Thyroid gland (tissue), 4 donors: ENCODE data around the gene DNER. TPM values are rescaled to one million over a fixed set of nuclear protein-coding genes. Genes with fewer than 3 reads are reported as not detected.
"Not testable (repeated sequence)": the region's sequence is repeated elsewhere in the genome, so short reads cannot be mapped to it uniquely, and the experiment has no call there.

Experiments
- DNase-seq, 2 donors: peaks; one replicate each; pipeline ENCODE4 v3.0.0-alpha.2; 2019
- H3K27ac ChIP-seq, 3 donors: fragments of 200-600 bp; sonication (generic); 1 replicate in 2 of 3; 2 replicates in 1 of 3; pipeline ENCODE4 v1.5.1; 2016 to 2019; ENCODE audit warnings: mild to moderate bottlenecking in 1 of 3, moderate library complexity in 1 of 3
- H3K27me3 ChIP-seq: fragments of 200-600 bp; sonication (generic); one replicate; pipeline ENCODE4 v1.5.1; 2019
- H3K36me3 ChIP-seq, 2 donors: fragments of 200-600 bp; sonication (generic); one replicate each; pipeline ENCODE4 v1.5.1; 2016 to 2019
- H3K4me1 ChIP-seq, 2 donors: fragments of 200-600 bp; sonication (generic); one replicate each; pipeline ENCODE4 v1.5.1; 2017 to 2019
- H3K4me3 ChIP-seq, 3 donors: fragments of 200-600 bp; sonication (generic); replicated peaks in 1 of 3; 1 replicate in 2 of 3; 2 replicates in 1 of 3; pipeline ENCODE4 v1.5.1; 2016; ENCODE audit warnings: mild to moderate bottlenecking in 1 of 3
- H3K9me3 ChIP-seq: fragments of 200-600 bp; sonication (generic); one replicate; pipeline ENCODE4 v1.5.1; 2017
- POLR2A ChIP-seq, 2 donors: fragments of 450-650 bp; IDR thresholded peaks; one replicate each; pipeline ENCODE4 v1.6.1; 2017; ENCODE audit warnings: antibody characterized with exemption in 2 of 2, mild to moderate bottlenecking in 2 of 2, moderate library complexity in 1 of 2
- WGBS, 2 donors: methylation state at CpG; one replicate each; pipeline ENCODE4 v1.1.5; 2017; 5-methylcytosine and 5-hydroxymethylcytosine counted together
- intact Hi-C: fragments of 100-400 bp; cut with DNase I; formaldehyde crosslinking; loops from one replicate; pipeline ENCODE4 v1.15.1; 2023
- total RNA-seq, 4 donors: library from RNA; depleted of rRNA; stranded (reverse); fragments of >200 nt; gene quantifications; one replicate each; pipeline ENCODE4 v1.2.3, GENCODE V29; 2016
- TF ChIP-seq, protein P1 (sequence below), 6 experiments: fragments of 200-600 bp in 3 of 6; fragments of 450-650 bp in 3 of 6; sonication (generic) in 3 of 6; IDR thresholded peaks; one replicate each; pipeline ENCODE4 v1.5.1; 2016 to 2019; ENCODE audit warnings: antibody characterized with exemption in 6 of 6, mild to moderate bottlenecking in 2 of 6, inconsistent platforms in 1 of 6, moderate library complexity in 1 of 6

DNER gene
- total RNA-seq, 4 donors from 2014 or later = 0.13 to 0.93 (median 0.42) TPM; not detected in 1

DNA sequence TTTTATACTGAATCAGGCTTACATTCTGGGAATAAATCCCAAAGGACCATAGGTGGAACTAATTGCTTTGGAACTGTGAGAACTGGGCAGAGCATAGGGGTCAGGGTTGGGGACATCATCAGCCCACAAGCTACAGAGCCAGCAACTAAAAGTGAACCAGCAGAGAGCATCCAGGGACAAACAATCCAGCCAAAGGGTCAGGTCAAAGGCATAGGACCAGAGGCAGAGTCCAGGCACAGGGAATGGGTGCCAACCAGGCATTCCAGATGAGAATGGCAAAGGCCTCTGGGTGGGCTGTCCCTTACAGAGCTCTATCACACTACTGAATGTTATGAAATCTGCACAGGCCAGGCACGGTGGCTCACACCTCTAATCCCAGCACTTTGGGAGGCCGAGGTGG, 12.3 kb upstream of the DNER start:
- no peaks in the 10 kb centered on the region for H3K27me3 ChIP-seq

DNA sequence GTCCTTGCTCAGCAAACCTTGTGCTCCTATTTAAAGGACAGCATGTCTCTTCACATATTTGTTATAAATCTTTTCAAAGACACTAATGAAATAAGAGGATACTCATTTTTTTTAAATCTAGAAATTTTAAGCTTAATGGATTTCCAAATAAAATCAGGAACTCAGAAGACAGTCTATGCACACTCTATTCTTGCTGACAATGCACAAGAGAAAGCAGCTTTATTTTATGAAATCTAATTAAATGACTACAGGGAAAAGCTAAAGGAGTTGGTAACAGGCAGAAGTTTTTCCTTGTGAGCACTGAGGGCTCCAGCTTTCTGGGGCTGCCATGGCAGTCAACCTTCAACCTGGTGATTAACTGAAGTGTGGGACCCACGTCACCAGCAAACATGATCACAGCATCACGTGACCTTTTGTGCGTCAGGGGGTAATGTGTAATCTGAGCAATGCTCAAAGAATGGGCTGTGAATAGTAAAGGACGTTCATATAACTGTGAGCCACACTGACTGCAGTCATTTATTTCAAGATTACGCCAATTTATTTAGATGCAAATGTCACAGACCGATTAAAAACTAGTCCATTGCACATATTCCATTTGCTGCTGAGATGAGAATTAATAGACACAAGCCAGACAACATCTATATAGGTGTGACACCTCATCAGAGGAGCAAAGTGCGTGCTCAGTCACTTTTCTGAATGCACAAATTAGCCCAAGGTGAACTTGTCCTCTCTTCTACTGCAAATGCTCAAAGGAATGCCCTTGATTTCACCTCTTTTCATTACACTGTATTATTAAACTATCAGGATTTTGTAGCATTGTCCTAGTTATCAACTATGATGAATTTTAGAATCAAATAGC, 11.6 kb upstream of the DNER start:
- Histone ChIP-seq H3K4me3 (no peak overlapping the region), H3K27ac (no peak overlapping the region), H3K27me3 (no peaks in the 10 kb centered on the region), H3K4me1 (no peaks in the 10 kb centered on the region), H3K9me3 (no peaks in the 10 kb centered on the region), H3K36me3 (no peaks in the 10 kb centered on the region)
- DNase-seq = no peak
- intact Hi-C loops = no loop called here
- TF ChIP-seq, protein P1, sequence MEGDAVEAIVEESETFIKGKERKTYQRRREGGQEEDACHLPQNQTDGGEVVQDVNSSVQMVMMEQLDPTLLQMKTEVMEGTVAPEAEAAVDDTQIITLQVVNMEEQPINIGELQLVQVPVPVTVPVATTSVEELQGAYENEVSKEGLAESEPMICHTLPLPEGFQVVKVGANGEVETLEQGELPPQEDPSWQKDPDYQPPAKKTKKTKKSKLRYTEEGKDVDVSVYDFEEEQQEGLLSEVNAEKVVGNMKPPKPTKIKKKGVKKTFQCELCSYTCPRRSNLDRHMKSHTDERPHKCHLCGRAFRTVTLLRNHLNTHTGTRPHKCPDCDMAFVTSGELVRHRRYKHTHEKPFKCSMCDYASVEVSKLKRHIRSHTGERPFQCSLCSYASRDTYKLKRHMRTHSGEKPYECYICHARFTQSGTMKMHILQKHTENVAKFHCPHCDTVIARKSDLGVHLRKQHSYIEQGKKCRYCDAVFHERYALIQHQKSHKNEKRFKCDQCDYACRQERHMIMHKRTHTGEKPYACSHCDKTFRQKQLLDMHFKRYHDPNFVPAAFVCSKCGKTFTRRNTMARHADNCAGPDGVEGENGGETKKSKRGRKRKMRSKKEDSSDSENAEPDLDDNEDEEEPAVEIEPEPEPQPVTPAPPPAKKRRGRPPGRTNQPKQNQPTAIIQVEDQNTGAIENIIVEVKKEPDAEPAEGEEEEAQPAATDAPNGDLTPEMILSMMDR (IDR thresholded peaks at IDR 0.05) = no peak
- TF ChIP-seq POLR2A (IDR thresholded peaks at IDR 0.05) = no peak
- WGBS, 2 donors = 75 to 78% methylated on average over 7 of the region's 7 CpGs

More for the DNA sequence above, 12.3 kb upstream of the DNER start:
- H3K27ac ChIP-seq = no peak overlapping the region
- no peak overlapping the region for H3K4me3 ChIP-seq
- no peaks in the 10 kb centered on the region for H3K36me3 ChIP-seq
- WGBS, 2 donors = 90% methylated on average over 2 of the region's 2 CpGs; no CpG with 5 or more reads in 1 of the 2 donors
- DNase-seq = no peak
- no peaks in the 10 kb centered on the region for H3K4me1 ChIP-seq
- intact Hi-C loops = no loop called here
- H3K9me3 ChIP-seq = no peaks in the 10 kb centered on the region
- no peak for TF ChIP-seq POLR2A (IDR thresholded peaks at IDR 0.05)
- TF ChIP-seq, protein P1 (IDR thresholded peaks at IDR 0.05) = no peak

DNA sequence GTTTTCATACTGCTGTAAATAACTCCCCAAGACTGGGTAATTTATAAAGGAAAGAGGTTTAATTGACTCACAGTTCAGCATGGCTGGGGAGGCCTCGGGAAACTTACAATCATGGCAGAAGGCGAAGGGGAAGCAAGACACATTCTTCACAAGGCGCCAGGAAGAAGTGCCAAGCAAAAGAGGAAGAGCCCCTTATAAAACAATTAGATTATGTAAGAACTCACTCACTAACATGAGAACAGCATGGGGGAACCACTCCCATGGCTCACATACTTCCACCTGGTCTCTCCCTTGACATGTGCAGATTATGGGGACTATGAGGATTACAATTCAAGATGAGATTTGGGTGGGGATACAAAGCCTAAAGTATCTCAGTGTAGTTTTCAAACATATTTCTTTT, 8.8 kb upstream of the DNER start:
- H3K4me3 ChIP-seq, H3K36me3 ChIP-seq, H3K4me1 ChIP-seq, H3K27ac ChIP-seq, DNase-seq, intact Hi-C loops, H3K9me3 ChIP-seq, H3K27me3 ChIP-seq: not testable (repeated sequence)
- 87 to 92% methylated on average over 3 of the region's 3 CpGs for WGBS, 2 donors

DNA sequence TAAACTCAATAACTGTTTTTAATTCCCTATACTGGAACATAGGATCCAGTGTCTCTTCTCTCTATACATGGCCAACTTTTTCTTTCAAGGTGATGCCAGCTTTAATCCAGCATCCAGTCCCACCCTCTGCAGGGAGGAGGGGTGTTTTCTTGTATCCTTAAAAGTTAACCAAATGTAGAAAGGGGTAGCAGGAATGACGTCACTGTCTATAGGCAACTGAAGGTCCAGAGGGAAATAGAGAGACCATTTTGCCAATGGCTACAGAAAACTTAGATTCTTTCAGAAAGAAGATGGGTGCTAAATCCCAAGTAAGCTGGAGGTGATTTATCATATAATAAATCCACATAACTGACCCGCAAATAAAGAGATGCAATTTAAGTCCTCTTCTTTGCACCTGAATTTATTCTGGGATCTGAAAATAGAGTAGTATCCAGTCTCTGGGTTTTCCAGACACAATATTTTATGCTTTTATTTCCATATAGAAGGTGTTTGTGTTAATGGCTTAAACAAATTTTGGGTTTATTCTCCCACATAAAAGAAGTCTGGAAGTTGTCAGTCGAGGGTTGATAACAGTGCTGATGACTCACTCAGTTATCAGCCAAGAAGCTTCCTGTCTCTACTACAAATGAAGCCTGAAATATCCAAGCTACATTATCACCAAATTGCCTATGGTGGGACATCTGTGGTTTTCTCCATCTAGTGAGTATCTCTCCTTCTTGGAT, 5.7 kb upstream of the DNER start:
- TF ChIP-seq, protein P1 (IDR thresholded peaks at IDR 0.05) = no peak
- TF ChIP-seq POLR2A (IDR thresholded peaks at IDR 0.05) = no peak
- no peak overlapping the region for H3K4me3 ChIP-seq
- no peak overlapping the region for H3K27ac ChIP-seq
- no peak for DNase-seq
- H3K4me1 ChIP-seq = peaks cover 0 to 2% of the 10 kb centered on the region in 2 donors
- 78 to 80% methylated on average over 3 of the region's 3 CpGs for WGBS, 2 donors
- H3K9me3 ChIP-seq = no peaks in the 10 kb centered on the region
- no peaks in the 10 kb centered on the region for H3K36me3 ChIP-seq
- intact Hi-C loops = no loop called here
- peaks cover 10% of the 10 kb centered on the region for H3K27me3 ChIP-seq

DNA sequence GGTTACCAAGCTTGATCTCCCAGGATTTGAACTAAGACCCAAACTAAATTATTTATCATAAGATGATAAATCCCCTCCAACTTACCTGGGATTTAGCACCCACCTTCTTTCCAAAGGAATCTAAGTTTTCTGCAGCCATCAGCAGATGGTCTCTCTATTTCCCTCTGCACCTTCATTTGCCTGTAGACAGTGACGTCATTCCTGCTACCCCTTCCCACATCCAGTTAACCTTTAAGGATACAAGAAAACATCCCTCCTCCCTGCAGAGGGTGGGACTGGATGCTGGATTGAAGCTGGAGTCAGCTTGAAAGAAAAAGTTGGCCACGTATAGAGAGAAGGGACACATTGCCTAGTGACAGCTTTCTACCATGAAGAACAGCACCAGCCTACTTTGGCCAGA, 3.7 kb upstream of the DNER start:
- Histone ChIP-seq H3K4me1 (peaks cover 3 to 14% of the 10 kb centered on the region in 2 donors), H3K36me3 (no peaks in the 10 kb centered on the region), H3K27me3 (peaks cover 20% of the 10 kb centered on the region), H3K27ac (no peak overlapping the region), H3K4me3 (no peak overlapping the region), H3K9me3 (no peaks in the 10 kb centered on the region)
- 47% methylated on average over 2 of the region's 2 CpGs for WGBS, 2 donors
- TF ChIP-seq, protein P1 (IDR thresholded peaks at IDR 0.05) = no peak
- no peak for TF ChIP-seq POLR2A (IDR thresholded peaks at IDR 0.05)
- intact Hi-C loops = no loop called here
- no peak for DNase-seq
